Peyer's patch (tissue), 4 donors: ENCODE data around the gene ATG7.

ENCODE experiments used
- POLR2A ChIP-seq, 2 donors: fragments of 450-650 bp; IDR thresholded peaks; one replicate each; pipeline ENCODE4 v1.5.1; 2017; ENCODE audit warnings: antibody characterized with exemption in 2 of 2, mild to moderate bottlenecking in 2 of 2, moderate library complexity in 2 of 2
- TF ChIP-seq, protein P1 (sequence below), 6 experiments: fragments of 450-650 bp in 4 of 6; fragments of 200-600 bp in 2 of 6; sonication (generic) in 1 of 6; IDR thresholded peaks; one replicate each; pipeline ENCODE4 v1.5.1; 2017 to 2019; ENCODE audit warnings: antibody characterized with exemption in 6 of 6, mild to moderate bottlenecking in 3 of 6, moderate library complexity in 1 of 6

- TF ChIP-seq POLR2A (IDR thresholded peaks at IDR 0.05), result no peak
- TF ChIP-seq, protein P1, sequence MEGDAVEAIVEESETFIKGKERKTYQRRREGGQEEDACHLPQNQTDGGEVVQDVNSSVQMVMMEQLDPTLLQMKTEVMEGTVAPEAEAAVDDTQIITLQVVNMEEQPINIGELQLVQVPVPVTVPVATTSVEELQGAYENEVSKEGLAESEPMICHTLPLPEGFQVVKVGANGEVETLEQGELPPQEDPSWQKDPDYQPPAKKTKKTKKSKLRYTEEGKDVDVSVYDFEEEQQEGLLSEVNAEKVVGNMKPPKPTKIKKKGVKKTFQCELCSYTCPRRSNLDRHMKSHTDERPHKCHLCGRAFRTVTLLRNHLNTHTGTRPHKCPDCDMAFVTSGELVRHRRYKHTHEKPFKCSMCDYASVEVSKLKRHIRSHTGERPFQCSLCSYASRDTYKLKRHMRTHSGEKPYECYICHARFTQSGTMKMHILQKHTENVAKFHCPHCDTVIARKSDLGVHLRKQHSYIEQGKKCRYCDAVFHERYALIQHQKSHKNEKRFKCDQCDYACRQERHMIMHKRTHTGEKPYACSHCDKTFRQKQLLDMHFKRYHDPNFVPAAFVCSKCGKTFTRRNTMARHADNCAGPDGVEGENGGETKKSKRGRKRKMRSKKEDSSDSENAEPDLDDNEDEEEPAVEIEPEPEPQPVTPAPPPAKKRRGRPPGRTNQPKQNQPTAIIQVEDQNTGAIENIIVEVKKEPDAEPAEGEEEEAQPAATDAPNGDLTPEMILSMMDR (IDR thresholded peaks at IDR 0.05), result no peak
These were observed 118.4 kb downstream of the ATG7 start for GRCh38 chr3:11390411-11391131.
